LHCN-M2 (cell line): ENCODE data around the gene CNTRL. TPM values are rescaled to one million over a fixed set of nuclear protein-coding genes. Genes with fewer than 3 reads are reported as not detected.
A peak's percentile ranks its signal among the peaks of the same experiment; 100 is the strongest.
"Not testable (repeated sequence)": the region's sequence is repeated elsewhere in the genome, so short reads cannot be mapped to it uniquely, and the experiment has no call there.

Experiments
- DNase-seq: peaks from one replicate; pipeline ENCODE4 v3.0.0-alpha.2; 2012; ENCODE audit warnings: low read depth
- polyA plus RNA-seq: library from polyadenylated mRNA; unstranded; fragments of >200 nt; gene quantifications from one replicate; pipeline ENCODE4 v1.2.1, GENCODE V29; 2012; ENCODE audit warnings: missing spikeins
- total RNA-seq: library from RNA; depleted of rRNA; stranded (reverse); fragments of >200 nt; gene quantifications from 2 replicates; pipeline ENCODE4 v1.2.3, GENCODE V29; 2014; rRNA removed

The CNTRL gene, protein sequence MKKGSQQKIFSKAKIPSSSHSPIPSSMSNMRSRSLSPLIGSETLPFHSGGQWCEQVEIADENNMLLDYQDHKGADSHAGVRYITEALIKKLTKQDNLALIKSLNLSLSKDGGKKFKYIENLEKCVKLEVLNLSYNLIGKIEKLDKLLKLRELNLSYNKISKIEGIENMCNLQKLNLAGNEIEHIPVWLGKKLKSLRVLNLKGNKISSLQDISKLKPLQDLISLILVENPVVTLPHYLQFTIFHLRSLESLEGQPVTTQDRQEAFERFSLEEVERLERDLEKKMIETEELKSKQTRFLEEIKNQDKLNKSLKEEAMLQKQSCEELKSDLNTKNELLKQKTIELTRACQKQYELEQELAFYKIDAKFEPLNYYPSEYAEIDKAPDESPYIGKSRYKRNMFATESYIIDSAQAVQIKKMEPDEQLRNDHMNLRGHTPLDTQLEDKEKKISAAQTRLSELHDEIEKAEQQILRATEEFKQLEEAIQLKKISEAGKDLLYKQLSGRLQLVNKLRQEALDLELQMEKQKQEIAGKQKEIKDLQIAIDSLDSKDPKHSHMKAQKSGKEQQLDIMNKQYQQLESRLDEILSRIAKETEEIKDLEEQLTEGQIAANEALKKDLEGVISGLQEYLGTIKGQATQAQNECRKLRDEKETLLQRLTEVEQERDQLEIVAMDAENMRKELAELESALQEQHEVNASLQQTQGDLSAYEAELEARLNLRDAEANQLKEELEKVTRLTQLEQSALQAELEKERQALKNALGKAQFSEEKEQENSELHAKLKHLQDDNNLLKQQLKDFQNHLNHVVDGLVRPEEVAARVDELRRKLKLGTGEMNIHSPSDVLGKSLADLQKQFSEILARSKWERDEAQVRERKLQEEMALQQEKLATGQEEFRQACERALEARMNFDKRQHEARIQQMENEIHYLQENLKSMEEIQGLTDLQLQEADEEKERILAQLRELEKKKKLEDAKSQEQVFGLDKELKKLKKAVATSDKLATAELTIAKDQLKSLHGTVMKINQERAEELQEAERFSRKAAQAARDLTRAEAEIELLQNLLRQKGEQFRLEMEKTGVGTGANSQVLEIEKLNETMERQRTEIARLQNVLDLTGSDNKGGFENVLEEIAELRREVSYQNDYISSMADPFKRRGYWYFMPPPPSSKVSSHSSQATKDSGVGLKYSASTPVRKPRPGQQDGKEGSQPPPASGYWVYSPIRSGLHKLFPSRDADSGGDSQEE (N-terminal part only)
- total RNA-seq: 12.8 and 13.5 TPM in 2 replicates
- polyA plus RNA-seq: 1.8 TPM

DNA sequence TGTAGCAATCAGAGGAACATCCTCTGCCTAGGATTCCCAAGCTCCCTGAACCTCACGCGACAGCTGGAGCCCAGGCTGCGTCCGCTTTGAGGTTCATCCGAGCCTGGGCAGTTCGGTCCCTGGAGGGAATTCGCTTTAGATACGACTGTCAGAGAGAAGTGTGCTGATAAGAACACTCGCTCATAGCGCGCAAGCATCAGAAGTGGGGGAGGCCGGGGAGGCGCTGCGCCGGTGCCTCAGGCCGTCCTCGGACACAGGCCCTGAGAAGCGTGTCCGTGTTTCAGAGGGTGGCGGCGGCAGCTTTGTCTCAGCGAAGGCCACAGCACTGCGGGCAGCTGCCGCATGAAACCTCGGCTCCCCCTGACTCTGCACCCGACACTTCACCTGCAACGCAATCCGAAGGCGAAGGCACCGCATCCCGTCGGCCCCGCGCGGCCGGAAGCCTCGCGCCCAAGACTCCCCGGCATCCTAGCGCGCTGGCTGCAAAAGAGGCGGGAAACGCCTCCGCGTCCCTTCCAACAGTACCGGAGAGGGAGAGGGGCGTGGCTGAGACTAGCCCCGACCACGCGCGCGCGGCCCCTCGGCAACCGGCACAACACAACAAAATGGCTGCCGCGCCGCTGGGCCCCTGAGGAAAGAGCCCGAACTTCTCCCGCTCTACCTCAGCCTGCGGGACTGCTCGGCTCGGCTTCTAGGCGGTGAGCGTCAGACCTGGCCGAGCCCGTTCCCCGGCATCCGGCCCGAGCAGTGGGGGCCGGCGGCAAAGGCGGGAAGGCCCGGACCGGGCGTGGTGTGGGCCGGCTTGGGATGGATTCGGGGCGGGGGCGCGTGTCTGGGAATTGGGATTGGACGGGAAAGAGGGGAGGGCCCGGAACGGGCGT lies at the start of gene CNTRL:
TSS of gene CNTRL (plus strand) at position 586 of the 881 bp plus-strand sequence. CDS start 13,372 bp downstream, outside the sequence.
- DNase-seq: peak; percentile 88

DNA sequence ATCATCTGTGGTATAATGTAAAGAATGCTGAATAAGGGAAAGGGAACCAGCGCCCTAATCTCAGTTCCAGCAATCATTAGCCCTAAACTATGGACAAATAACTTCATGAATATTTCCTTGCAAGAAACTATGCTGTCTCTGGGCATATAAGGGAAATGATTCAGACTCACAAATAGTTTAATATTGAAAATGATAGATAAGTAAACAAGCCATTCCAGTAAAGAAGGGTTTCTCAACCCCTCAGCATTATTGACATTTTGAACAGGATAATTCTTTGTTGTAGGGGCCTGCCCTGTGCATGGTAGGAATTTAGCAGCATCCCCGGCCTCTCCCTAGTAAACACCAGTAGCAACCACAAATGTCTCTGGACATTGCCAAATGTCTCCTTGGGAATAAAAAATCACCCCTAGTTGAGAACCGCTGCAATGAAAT lies 48.5 kb upstream of the CNTRL start:
- DNase-seq: peak; percentile 5

DNA sequence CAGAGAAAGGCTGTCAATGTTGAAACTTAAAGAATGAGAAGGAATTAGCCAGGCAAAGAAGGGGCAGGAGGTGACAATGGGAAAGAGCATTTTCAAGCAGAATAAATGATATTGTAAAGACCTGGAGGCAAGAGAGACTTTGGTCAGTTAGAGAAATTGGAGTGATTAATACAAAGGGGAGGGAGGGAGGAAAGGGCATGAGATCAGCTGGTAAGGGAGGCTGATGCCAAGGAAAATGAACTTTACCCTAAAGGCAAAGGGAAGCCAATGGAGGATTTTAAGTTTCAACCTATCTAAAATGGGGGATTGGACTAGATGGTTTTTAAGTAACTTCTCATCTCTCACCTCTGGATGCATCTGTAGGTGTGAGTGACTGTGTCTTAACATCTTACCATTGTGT lies 48.0 kb upstream of the CNTRL start:
- no peak for DNase-seq

DNA sequence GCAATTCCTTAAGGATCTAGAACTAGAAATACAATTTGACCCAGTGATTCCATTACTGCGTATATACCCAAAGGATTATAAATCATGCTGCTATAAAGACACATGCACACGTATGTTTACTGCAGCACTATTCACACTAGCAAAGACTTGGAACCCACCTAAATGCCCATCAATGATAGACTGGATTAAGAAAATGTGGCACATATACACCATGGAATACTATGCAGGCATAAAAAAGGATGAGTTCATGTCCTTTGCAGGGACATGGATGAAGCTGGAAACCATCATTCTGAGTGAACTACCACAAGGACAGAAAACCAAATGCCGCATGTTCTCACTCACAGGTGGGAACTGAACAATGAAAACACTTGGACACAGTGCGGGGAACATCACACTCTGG lies 46.5 kb upstream of the CNTRL start:
- not testable (repeated sequence) for DNase-seq

DNA sequence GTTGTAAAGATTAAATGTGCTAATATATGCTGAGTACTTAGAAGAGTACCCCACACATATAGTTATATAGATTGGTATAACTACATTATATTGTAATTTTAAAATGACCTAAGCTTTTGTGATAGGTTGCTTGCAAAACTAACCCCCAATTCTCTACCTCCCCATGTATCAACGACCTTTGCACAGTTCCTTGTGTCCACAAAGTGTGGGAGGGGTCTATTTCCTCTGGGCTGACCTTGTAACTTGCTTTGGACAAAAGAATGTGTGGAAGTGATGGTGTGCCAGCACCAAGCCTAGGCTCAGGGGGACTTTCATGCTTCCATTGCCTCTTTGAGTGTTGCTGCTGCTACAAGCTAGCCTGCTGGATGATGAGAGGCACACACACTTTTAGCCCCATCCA lies 45.3 kb upstream of the CNTRL start:
- no peak for DNase-seq

DNA sequence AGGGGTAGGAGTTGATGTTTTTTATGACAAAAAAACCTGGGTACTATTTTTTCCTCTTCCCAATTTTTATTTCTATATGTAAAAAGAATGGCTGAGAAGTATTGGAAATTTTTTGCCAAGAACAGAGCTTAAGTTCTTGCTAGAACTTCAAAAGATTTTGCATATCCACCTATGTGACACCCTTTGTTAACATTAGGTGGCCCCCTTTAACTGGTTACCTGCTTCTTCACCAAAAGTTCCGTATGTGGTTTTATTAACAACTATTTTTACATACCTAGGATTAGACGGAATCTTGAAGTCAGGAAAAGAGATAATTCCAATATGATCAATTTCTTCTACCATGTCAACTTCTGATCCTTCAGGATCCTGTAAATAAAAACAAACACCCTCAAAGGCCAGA lies 40.2 kb upstream of the CNTRL start:
- no peak for DNase-seq

DNA sequence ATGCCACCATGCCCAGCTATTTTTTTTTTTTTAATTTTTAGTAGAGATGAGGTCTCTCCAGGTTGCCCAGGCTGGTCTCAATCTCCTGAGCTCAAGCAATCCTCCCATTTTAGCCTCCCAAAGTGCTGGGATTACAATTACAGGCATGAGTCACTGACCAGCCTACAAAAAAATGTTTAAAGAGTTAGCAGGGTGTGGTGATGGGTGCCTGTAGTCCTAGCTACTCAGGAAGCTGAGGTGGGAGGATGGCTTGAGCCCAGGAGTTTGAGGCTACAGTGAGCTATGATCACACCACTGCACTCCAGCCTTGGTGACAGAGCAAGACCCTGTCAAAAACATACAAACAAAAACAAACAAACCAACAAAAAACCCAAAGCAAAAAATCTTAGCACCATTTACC lies 39.0 kb upstream of the CNTRL start:
- not testable (repeated sequence) for DNase-seq

DNA sequence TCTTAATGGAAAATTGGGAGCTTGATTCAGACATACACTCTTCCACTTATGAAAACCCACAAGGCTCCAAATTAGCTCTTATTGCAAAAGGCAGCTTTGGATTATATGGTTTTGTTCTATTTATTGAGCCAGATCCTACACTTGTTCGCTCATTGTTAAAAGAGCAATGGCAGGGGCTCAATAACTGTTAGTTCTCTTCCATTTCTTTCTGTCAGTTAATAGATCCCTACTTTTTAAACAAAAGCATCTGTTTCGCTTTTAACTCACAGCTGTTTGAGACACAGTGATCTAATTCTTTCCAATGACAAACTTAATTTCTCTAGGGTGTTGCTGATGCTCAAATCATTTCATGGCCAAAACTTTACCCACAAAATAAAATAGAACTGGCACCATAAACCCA lies 36.4 kb upstream of the CNTRL start:
- DNase-seq: no peak

DNA sequence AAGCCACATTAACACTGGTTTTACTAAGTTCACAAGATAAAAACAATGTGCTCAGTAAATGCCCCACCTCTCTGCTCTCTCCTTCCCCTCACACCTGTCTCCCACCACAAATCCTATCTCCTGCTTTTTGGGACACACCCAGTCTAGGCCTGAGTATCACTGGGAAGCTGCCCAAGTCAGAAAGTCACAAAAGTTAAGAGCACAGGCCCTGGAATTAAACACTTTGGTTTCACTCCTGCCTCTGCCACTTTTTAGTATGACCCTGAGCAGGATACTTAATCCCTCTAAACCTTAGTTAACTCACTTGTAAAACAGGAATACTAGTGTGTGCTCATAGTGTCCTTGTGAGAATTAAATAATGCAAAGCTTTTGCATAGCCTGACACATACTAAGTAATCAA lies 36.0 kb upstream of the CNTRL start:
- DNase-seq: no peak

DNA sequence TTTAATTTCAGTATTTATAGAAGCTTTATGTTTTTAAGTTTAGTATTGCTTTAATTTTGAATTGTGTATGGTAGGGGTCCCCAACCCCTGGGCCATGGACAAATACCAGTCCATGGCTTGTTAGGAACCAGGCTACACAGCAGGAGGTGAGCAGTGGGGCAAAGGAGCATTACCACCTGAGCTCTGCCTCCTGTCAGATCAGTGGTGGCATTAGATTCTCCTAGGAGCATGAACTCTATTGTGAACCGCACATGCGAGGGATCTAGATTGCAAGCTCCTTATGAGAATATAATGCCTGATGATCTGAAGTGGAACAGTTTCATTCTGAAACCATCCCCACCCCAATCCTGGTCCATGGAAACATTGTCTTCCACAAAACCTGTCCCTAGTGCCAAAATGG lies 26.6 kb upstream of the CNTRL start:
- no peak for DNase-seq

DNA sequence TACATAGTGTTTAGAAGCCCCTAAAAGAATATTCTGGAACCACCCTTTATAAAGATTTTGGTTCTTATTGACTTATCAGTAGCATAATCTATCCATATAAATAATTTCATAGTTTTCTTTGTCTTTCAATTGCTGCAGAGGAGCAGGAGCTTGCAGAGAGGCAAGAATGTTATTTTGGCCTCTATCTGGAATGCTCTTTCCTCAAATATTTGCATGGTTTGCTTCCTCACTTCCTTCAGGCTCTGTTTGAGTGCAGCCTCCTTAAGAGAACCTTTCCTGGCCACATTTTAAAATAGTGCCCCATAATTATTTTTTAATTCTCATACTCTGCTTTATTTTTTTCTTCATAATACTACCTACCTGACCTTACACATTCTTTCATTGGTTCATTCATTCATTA lies 26.1 kb upstream of the CNTRL start:
- no peak for DNase-seq

DNA sequence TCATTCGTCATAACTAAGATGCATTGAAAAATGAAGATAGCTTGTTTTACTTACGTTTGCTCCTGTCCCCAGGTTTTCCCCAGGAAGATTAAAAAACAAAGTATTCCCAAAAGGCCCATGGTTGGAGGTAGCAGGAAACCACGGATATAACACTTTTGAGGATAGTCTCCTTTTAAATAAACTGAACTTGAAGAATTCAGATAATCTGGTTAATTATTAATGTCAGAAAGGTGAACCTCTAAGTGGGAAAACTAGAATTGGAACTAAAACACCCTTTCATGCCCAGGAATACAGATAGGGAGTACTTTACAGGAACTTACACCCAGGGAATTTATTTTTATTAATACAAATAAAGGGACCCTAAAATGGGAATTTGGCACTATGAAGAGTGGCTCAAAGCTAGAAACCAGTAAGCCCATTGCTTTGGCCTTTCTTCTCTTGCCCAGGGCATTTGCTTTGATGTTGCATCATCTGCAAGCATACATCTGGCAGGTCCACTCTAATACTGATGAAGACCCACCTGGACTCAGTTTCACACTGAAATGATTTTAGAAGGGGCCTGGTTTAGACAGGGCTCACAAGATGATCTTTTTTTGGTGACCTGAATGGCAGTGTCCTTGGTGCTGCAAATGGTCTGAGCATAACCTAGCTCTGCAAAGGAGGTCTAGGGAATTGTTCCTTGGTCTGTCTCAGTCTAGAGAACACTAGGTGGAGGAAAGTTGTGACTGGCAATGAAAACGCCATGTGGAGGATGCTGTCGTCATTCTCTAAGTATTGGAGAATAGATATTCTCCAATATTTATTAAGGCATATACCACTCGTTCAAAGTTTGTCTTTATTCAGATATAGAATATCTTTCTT lies 24.4 kb upstream of the CNTRL start, which contains the start of gene C5:
TSS of gene C5 (minus strand) at position 148 of the 861 bp plus-strand sequence. CDS start at position 119, 29 bp downstream.
- no peak for DNase-seq

DNA sequence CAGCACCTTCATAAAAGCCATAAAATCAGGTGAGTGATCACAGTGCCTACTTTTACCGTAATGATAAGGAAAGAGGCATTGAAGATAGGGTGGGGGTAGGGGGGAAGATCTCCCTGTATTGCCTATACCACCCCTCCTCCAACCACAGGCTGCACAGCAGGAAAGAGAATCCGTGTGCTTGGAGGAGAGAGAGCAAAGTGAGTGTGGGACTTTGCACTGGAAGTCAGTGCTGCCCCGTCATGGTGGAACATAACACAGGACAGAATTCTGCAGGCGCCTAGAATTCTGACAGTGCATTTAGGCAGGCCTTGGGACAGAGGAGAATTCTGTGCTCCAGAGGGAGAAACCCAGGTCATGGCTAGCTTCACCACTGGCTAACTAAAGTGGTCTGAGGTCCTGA lies 21.2 kb upstream of the CNTRL start:
- no peak for DNase-seq

DNA sequence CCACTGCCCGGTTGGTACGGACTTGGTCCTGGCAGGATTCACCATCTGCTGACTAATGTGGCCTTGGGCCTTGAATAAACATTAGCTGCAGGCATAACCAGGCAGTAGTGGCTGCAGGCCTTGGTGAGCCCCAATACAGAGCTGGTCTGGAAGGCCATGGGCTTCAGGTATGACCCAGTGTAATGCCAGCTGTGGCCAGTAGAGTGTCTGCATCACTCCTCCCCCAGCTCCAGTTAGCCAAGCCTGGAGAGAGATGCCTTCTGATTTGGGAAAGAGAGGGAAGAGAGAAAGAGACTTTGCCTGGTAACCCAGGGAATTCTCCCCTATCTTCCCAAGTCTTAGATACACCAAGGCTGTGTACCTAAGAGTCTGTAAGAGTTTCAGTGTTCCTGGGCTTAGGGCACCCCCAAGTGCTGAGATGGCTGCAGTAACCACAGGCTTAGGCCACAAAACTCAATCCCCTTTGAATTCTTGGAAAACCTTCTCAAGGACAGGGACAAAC lies 19.1 kb upstream of the CNTRL start:
- DNase-seq: no peak

DNA sequence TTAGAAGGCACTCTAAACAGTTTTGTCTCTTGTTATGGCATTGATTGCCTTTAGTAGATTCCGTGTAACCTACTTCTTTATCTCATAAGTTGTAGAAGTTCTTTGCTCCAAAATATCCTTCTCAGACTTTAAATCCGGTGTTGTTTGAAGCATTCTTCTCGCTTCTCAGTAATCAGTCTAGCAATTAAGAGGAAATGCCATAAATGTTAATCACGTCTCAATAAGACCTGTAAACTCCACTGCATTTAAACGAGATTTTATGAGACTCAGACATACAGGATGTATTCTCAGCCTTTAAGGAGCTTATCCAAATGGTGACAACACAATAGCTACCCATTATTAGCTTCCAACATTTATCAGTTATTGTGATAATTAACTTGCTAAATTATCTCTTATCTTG lies 16.9 kb upstream of the CNTRL start:
- DNase-seq: no peak

DNA sequence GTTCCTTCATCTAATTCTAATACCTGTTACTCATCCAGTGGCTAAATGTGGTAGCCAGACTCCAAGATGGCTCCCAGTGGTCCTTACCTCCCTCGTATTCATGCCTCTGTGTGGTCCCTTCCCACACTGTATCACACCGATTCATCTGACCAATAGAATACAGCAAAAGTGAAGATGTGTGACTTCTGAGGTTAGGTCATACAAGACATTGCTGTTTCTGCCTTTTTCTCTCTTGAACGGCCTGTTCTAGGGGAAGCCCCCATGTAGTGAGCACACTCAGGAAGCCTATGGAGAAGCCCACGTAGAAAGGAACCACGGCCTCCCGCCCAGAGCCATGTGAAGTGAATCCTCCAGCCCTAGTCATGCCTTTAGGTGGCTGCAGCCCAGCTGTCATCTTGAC lies 15.2 kb upstream of the CNTRL start:
- DNase-seq: no peak

DNA sequence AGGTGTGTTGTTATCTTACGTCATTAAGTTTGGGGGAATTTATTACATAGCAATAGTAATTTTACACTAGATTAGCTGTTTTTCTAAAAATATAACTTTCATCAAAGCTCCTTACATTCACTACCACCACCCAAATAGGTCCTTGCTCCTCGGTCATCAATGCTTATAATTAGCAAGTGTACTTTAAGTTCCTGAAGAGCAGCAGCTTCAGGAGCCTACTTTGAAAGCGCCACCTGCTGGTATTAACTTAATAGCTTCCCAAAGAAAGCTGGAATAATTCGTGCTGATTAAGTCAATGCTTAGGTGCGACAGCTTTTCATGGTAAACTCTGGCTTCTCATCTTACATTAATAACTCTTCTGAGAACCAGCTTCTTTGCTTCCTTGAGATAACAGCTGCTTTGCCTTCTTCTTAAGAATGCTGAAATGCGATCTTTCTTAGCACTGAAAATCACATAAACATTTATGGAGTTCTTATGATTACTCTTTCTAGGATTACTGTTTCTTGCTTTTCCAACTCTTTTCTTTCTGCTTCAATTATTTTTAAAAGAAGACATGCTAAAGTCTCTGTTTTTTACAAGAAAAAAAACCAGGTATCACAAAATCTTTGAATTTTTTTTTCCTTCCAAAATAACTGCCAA lies 14.6 kb upstream of the CNTRL start:
- peak; percentile 58 for DNase-seq

DNA sequence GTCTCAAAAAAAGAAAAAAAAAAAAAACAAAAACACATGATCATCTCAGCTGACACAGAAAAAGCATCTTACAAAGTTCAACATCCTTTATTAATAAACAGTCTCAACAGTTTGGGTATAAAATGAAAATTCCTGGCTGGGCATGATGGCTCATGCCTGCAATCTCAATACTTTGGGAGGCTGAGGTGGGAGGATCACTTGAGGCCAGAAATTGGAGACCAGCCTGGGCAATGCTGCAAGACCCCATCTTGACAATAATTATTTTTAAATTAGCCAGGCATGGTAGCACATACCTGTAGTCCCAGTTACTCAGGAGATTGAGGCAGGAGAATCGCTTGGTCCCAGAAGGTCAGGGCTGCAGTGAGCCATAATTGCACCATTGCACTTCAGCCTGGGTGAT lies 7.9 kb upstream of the CNTRL start:
- DNase-seq: no peak

DNA sequence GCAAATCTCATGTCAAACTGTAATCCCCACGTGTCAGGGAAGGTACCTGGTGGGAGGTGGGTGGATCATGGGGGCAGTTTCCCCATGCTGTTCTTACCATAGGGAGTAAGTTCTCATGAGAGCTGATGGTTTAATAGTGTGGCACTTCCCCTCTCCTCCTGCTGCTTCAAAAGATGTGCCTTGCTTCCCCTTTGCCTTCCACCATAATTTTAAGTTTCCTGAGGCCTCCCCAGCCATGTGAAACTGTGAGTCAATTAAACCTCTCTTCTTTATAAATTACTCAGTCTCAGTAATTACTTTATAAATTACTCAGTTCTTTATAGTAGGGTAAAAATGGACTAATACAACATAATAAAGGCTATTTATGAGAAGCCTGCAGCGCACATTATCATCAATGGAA lies 7.1 kb upstream of the CNTRL start:
- no peak for DNase-seq
